Thyroid gland (tissue), 4 donors: Measurements from ENCODE around the gene METTL25.

Experiments used
- POLR2A ChIP-seq, 2 donors: fragments of 450-650 bp; IDR thresholded peaks; one replicate each; pipeline ENCODE4 v1.6.1; 2017; ENCODE audit warnings: antibody characterized with exemption in 2 of 2, mild to moderate bottlenecking in 2 of 2, moderate library complexity in 1 of 2
- TF ChIP-seq, protein P1 (sequence below), 6 experiments: fragments of 200-600 bp in 3 of 6; fragments of 450-650 bp in 3 of 6; sonication (generic) in 3 of 6; IDR thresholded peaks; one replicate each; pipeline ENCODE4 v1.5.1; 2016 to 2019; ENCODE audit warnings: antibody characterized with exemption in 6 of 6, mild to moderate bottlenecking in 2 of 6, inconsistent platforms in 1 of 6, moderate library complexity in 1 of 6

DNA sequence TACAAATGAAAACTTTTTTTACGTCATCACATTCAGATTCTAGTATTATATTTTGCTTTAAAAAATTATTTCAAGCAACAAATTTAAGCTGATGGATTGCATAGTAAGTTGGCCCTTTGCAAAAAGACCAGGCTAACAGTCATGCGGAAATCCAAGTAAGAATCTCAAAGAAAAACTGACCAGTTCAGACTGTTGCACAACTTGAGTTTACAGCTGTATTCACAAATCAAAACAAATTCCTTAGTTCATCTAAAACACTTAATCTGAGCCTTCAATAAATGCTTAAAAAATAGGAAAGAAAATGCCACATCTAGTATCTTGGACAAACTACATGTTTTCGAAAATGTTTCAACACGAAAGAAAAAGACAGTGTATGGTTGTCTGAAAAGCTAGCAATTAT lies 989 bp upstream of the METTL25 start:
- TF ChIP-seq, protein P1, sequence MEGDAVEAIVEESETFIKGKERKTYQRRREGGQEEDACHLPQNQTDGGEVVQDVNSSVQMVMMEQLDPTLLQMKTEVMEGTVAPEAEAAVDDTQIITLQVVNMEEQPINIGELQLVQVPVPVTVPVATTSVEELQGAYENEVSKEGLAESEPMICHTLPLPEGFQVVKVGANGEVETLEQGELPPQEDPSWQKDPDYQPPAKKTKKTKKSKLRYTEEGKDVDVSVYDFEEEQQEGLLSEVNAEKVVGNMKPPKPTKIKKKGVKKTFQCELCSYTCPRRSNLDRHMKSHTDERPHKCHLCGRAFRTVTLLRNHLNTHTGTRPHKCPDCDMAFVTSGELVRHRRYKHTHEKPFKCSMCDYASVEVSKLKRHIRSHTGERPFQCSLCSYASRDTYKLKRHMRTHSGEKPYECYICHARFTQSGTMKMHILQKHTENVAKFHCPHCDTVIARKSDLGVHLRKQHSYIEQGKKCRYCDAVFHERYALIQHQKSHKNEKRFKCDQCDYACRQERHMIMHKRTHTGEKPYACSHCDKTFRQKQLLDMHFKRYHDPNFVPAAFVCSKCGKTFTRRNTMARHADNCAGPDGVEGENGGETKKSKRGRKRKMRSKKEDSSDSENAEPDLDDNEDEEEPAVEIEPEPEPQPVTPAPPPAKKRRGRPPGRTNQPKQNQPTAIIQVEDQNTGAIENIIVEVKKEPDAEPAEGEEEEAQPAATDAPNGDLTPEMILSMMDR (IDR thresholded peaks at IDR 0.05) = no peak
- TF ChIP-seq POLR2A (IDR thresholded peaks at IDR 0.05) = no peak
